Activated CD8-positive, alpha-beta memory T cell treated with anti-CD3 and anti-CD28 coated beads, Interleukin-2, amount 50 U/mL, for 24 hours (primary cell): Measurements from ENCODE around the gene EEF1AKMT4.

ENCODE experiments used
- DNase-seq: peaks from one replicate; pipeline ENCODE4 v3.0.0-alpha.2; 2020; ENCODE audit errors: extremely low read depth

The EEF1AKMT4 gene

GRCh38 chr3:184249412-184250166, at the start of gene EEF1AKMT4:
TSS of gene EEF1AKMT4 (plus strand) at chr3:184249672. CDS start at chr3:184249695, 23 bp downstream.
- peak; percentile 87 for DNase-seq

- no peak for DNase-seq
These were observed 48.6 kb upstream of the EEF1AKMT4 start for GRCh38 chr3:184200825-184201224.

GRCh38 chr3:184203526-184203925, 45.9 kb upstream of the EEF1AKMT4 start:
- no peak for DNase-seq

- DNase-seq: no peak
These were observed 40.1 kb upstream of the EEF1AKMT4 start for GRCh38 chr3:184209146-184209923.

- no peak for DNase-seq
These were observed 38.2 kb upstream of the EEF1AKMT4 start for GRCh38 chr3:184211297-184211696.

GRCh38 chr3:184211718-184212117, 37.8 kb upstream of the EEF1AKMT4 start:
- no peak for DNase-seq

GRCh38 chr3:184218814-184219213, 30.7 kb upstream of the EEF1AKMT4 start:
- DNase-seq: no peak

GRCh38 chr3:184222521-184222920, 27.0 kb upstream of the EEF1AKMT4 start:
- no peak for DNase-seq

- no peak for DNase-seq
These were observed 25.5 kb upstream of the EEF1AKMT4 start for GRCh38 chr3:184223946-184224345.

GRCh38 chr3:184227481-184227935, 22.0 kb upstream of the EEF1AKMT4 start:
- peak; percentile 9 for DNase-seq

- DNase-seq: no peak
These were observed 20.9 kb upstream of the EEF1AKMT4 start for GRCh38 chr3:184228376-184229137.

GRCh38 chr3:184229394-184230080, 19.9 kb upstream of the EEF1AKMT4 start, which contains the start of gene VWA5B2:
TSS of gene VWA5B2 (plus strand) at chr3:184229585. CDS start at chr3:184230529, 944 bp downstream.
- peak; percentile 14 for DNase-seq

GRCh38 chr3:184230081-184230602, 19.3 kb upstream of the EEF1AKMT4 start:
- DNase-seq: no peak

GRCh38 chr3:184230603-184231528, 18.6 kb upstream of the EEF1AKMT4 start:
- DNase-seq: no peak

GRCh38 chr3:184231671-184232070, 17.8 kb upstream of the EEF1AKMT4 start:
- no peak for DNase-seq

- no peak for DNase-seq
These were observed 16.2 kb upstream of the EEF1AKMT4 start for GRCh38 chr3:184233127-184233843.

GRCh38 chr3:184234224-184234623, 15.2 kb upstream of the EEF1AKMT4 start:
- DNase-seq: no peak

GRCh38 chr3:184234671-184235380, 14.6 kb upstream of the EEF1AKMT4 start:
- no peak for DNase-seq
